Liver (tissue), 3 donors: ENCODE measurements around the gene RBM33.

Experiments
- CTCF ChIP-seq: fragments of 150-350 bp; IDR thresholded peaks from 2 replicates; pipeline ENCODE4 v1.5.1; 2017; ENCODE audit warnings: improper control_type of control experiment, low read depth, low read length; ENCODE audit not compliant: missing input control
- EGR1 ChIP-seq, 2 donors: IDR thresholded peaks; 2 replicates each; pipeline ENCODE4 v1.6.1; 2016 to 2018; ENCODE audit warnings: antibody characterized with exemption in 2 of 2, low read depth in 2 of 2
- FOXA2 ChIP-seq: IDR thresholded peaks from 2 replicates; pipeline ENCODE4 v1.6.1; 2016; ENCODE audit warnings: antibody characterized with exemption
- GABPA ChIP-seq, 2 donors: IDR thresholded peaks in 1 of 2; conservative IDR thresholded peaks in 1 of 2; 2 replicates each; pipeline ENCODE4 v1.6.1; 2016; ENCODE audit warnings: antibody characterized with exemption in 2 of 2, mild to moderate bottlenecking in 1 of 2, moderate library complexity in 1 of 2
- HNF4G ChIP-seq: IDR thresholded peaks from 2 replicates; pipeline ENCODE4 v1.6.1; 2016; ENCODE audit warnings: antibody characterized with exemption
- NR2F2 ChIP-seq: IDR thresholded peaks from 2 replicates; pipeline ENCODE4 v1.6.1; 2016; ENCODE audit warnings: antibody characterized with exemption
- RAD21 ChIP-seq, 2 donors: IDR thresholded peaks; 2 replicates each; pipeline ENCODE4 v1.6.1; 2016; ENCODE audit warnings: antibody characterized with exemption in 2 of 2, mild to moderate bottlenecking in 2 of 2
- REST ChIP-seq: IDR thresholded peaks from 2 replicates; pipeline ENCODE4 v1.6.1; 2016; ENCODE audit warnings: antibody characterized with exemption, mild to moderate bottlenecking
- YY1 ChIP-seq: IDR thresholded peaks from 2 replicates; pipeline ENCODE4 v1.6.1; 2016; ENCODE audit warnings: antibody characterized with exemption, mild to moderate bottlenecking
- ZBTB33 ChIP-seq: IDR thresholded peaks from 2 replicates; pipeline ENCODE4 v1.6.1; 2016; ENCODE audit warnings: antibody characterized with exemption
- donor health status: healthy.
- donor health status: healthy.

GRCh38 chr7:155715111-155715805 is 70.8 kb downstream of the RBM33 start:
- TF ChIP-seq EGR1 (IDR thresholded peaks at IDR 0.05; ENCODE audit: low read depth in 2 of 2) = peak; percentile 33 to 78
- TF ChIP-seq CTCF = no peak
- peak; percentile 97 for TF ChIP-seq NR2F2
- peak; percentile 92 for TF ChIP-seq ZBTB33
- peak in 1 of 2 donors; percentile 38 for TF ChIP-seq GABPA (IDR thresholded peaks at IDR 0.05 in 1 of 2, conservative IDR thresholded peaks at IDR 0.05 in 1 of 2)
- peak; percentile 63 to 69 for TF ChIP-seq RAD21 (IDR thresholded peaks at IDR 0.05)
- TF ChIP-seq YY1 = peak; percentile 86
- TF ChIP-seq REST = peak; percentile 52
- peak; percentile 61 for TF ChIP-seq FOXA2
- TF ChIP-seq HNF4G = peak; percentile 83
